HL-60 (cell line): ENCODE measurements around the gene PSMD1.

ENCODE experiments used
- POLR2AphosphoS5 ChIP-seq: IDR thresholded peaks from 2 replicates; pipeline ENCODE4 v1.6.1; 2012; ENCODE audit warnings: low read depth
- SPI1 ChIP-seq: IDR thresholded peaks from 2 replicates; pipeline ENCODE4 v1.6.1; 2012; ENCODE audit warnings: low read depth, mild to moderate bottlenecking, borderline replicate concordance
- TF ChIP-seq, protein P1 (sequence below): IDR thresholded peaks from one replicate; pipeline ENCODE4 v1.5.1; 2011; ENCODE audit warnings: low read length, control low read depth, inconsistent platforms; ENCODE audit not compliant: insufficient read depth
- TF ChIP-seq, protein P2 (sequence below): IDR thresholded peaks from 2 replicates; pipeline ENCODE4 v1.6.1; 2012; ENCODE audit warnings: low read depth; ENCODE audit not compliant: insufficient replicate concordance

DNA sequence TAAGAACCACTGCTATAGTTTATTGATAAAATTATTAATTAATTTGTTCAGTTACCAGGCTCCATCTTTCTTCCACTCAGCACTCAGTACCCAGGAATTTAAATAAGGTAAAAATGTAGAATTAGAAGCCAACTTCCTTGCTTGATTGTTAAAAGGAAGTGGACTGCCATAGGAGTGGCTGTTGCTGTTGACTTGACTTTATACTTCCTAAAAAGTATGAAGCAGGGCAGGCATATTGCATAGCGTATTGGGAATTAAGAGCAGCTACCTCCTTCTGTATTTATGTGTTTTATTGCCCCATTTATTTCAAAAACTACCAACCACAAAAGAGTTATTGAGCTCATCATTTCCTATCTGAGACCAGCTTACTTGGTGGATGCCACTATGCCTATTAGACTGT lies 27.9 kb downstream of the PSMD1 start:
- TF ChIP-seq, protein P1, sequence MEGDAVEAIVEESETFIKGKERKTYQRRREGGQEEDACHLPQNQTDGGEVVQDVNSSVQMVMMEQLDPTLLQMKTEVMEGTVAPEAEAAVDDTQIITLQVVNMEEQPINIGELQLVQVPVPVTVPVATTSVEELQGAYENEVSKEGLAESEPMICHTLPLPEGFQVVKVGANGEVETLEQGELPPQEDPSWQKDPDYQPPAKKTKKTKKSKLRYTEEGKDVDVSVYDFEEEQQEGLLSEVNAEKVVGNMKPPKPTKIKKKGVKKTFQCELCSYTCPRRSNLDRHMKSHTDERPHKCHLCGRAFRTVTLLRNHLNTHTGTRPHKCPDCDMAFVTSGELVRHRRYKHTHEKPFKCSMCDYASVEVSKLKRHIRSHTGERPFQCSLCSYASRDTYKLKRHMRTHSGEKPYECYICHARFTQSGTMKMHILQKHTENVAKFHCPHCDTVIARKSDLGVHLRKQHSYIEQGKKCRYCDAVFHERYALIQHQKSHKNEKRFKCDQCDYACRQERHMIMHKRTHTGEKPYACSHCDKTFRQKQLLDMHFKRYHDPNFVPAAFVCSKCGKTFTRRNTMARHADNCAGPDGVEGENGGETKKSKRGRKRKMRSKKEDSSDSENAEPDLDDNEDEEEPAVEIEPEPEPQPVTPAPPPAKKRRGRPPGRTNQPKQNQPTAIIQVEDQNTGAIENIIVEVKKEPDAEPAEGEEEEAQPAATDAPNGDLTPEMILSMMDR, result no peak
- TF ChIP-seq SPI1, result peak; percentile 76; the same call in 1 of the 2 replicates
- TF ChIP-seq, protein P2, sequence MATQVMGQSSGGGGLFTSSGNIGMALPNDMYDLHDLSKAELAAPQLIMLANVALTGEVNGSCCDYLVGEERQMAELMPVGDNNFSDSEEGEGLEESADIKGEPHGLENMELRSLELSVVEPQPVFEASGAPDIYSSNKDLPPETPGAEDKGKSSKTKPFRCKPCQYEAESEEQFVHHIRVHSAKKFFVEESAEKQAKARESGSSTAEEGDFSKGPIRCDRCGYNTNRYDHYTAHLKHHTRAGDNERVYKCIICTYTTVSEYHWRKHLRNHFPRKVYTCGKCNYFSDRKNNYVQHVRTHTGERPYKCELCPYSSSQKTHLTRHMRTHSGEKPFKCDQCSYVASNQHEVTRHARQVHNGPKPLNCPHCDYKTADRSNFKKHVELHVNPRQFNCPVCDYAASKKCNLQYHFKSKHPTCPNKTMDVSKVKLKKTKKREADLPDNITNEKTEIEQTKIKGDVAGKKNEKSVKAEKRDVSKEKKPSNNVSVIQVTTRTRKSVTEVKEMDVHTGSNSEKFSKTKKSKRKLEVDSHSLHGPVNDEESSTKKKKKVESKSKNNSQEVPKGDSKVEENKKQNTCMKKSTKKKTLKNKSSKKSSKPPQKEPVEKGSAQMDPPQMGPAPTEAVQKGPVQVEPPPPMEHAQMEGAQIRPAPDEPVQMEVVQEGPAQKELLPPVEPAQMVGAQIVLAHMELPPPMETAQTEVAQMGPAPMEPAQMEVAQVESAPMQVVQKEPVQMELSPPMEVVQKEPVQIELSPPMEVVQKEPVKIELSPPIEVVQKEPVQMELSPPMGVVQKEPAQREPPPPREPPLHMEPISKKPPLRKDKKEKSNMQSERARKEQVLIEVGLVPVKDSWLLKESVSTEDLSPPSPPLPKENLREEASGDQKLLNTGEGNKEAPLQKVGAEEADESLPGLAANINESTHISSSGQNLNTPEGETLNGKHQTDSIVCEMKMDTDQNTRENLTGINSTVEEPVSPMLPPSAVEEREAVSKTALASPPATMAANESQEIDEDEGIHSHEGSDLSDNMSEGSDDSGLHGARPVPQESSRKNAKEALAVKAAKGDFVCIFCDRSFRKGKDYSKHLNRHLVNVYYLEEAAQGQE, result no peak
- no peak for TF ChIP-seq POLR2AphosphoS5
